ENCODE data around the gene RASIP1.

DNA sequence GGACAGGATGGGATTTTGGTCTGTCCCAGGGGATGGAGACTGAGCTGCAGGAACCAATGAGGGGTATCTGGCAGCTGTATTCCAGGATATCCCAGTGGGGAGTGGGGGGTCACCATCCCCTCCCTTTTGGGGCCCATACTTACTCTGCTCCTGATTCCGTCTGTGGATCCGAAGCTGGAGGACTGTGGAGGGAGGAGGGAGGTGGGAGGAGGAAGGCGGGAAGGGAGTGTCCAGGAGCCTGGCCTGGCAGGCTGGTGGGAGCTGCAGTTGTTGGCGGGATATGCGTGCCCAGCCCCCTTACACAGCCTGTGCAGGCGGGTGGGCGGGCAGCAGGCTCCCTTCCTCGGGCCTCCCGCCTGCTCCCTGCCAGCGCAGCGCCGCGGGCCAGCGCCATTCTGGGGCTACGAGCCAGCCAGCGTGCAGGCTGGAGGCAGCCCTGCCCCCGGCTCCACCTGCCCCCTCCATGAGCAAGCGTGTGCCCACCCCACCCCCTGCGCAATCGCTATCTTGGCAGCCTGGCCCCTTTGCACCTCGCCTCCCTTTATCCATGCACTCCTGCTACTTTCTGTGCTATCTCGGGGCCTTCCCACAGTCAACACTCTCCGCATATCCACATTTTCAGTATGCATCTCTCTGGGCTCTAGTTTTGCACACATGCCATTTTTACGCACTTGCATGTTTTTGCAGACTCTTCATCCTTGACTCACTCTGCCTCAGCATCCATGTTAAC, 23.7 kb downstream of the RASIP1 start:
- no peak for TF ChIP-seq BRCA1 (IDR thresholded peaks at IDR 0.05; ENCODE audit: low read depth, low read length)
- TF ChIP-seq, protein P1, sequence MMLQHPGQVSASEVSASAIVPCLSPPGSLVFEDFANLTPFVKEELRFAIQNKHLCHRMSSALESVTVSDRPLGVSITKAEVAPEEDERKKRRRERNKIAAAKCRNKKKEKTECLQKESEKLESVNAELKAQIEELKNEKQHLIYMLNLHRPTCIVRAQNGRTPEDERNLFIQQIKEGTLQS (IDR thresholded peaks at IDR 0.05; ENCODE audit: insufficient read depth, low read depth, low read length), result no peak
- no peak for TF ChIP-seq RFX5 (IDR thresholded peaks at IDR 0.05; ENCODE audit: borderline replicate concordance, low read depth, low read length)
- TF ChIP-seq POLR2A (IDR thresholded peaks at IDR 0.05; ENCODE audit: control extremely low read depth in 1 of 2, low read depth in 2 of 2, low read length in 2 of 2), result no peak
- TF ChIP-seq, protein P2, sequence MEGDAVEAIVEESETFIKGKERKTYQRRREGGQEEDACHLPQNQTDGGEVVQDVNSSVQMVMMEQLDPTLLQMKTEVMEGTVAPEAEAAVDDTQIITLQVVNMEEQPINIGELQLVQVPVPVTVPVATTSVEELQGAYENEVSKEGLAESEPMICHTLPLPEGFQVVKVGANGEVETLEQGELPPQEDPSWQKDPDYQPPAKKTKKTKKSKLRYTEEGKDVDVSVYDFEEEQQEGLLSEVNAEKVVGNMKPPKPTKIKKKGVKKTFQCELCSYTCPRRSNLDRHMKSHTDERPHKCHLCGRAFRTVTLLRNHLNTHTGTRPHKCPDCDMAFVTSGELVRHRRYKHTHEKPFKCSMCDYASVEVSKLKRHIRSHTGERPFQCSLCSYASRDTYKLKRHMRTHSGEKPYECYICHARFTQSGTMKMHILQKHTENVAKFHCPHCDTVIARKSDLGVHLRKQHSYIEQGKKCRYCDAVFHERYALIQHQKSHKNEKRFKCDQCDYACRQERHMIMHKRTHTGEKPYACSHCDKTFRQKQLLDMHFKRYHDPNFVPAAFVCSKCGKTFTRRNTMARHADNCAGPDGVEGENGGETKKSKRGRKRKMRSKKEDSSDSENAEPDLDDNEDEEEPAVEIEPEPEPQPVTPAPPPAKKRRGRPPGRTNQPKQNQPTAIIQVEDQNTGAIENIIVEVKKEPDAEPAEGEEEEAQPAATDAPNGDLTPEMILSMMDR (IDR thresholded peaks at IDR 0.05; ENCODE audit: control extremely low read depth in 1 of 3, insufficient read depth in 1 of 3, low read depth in 1 of 3, low read length in 3 of 3), result no peak
- TF ChIP-seq FOSL1 (IDR thresholded peaks at IDR 0.05; ENCODE audit: insufficient read depth, low read depth, low read length), result no peak

Measured in H1 (cell line).